GM19397 (cell line): ENCODE measurements around the gene PTPRM.

Source experiments
- ATAC-seq: cut with Tn5 transposase; IDR thresholded peaks from one replicate; pipeline ENCODE4 v1.9.1; 2021; ENCODE audit warnings: mild to moderate bottlenecking, moderate library complexity; ENCODE audit not compliant: unreplicated experiment

Gene PTPRM

DNA sequence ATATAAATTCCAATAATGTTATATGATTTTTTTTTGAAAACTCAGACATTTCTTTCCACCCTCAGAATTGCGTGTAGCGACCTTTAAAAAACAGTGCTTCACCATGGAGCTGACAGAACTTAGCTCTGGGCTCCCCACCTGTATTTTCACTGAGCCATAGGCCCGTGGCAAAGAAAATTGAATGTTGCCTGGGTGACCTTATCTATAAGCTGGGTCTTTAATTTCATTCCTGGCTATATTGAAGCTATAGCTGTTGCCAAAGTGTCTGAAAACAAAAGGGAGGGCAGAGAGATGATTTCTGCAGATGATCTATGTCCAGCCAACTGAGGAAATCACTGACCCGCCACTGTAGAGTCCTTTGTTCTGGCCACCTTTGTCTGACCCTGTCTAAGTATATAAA lies 411.7 kb downstream of the PTPRM start:
- no peak for ATAC-seq

GRCh38 chr18:7979714-7980113 lies 412.6 kb downstream of the PTPRM start:
- ATAC-seq: no peak

DNA sequence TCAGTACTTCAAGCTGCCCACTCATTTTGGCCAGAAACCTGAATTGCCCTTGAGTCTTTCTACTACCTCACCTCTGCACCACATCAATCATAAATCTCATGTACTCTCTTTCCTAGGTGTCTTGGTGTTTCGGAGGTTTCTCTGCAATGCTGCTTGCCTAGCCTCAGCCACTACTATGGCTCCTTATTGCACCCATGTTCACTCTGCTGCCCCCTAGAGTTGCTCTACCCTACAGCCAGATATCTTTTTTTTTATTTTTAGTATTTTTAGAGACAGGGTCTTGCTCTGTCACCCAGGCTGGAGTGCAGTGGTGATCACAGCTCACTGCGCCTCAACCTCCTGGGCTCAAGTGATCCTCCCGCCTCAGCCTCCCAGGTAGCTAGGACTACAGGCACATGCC lies 413.0 kb downstream of the PTPRM start:
- no peak for ATAC-seq

- no peak for ATAC-seq
Observed at GRCh38 chr18:7980656-7981055, 413.5 kb downstream of the PTPRM start.

DNA sequence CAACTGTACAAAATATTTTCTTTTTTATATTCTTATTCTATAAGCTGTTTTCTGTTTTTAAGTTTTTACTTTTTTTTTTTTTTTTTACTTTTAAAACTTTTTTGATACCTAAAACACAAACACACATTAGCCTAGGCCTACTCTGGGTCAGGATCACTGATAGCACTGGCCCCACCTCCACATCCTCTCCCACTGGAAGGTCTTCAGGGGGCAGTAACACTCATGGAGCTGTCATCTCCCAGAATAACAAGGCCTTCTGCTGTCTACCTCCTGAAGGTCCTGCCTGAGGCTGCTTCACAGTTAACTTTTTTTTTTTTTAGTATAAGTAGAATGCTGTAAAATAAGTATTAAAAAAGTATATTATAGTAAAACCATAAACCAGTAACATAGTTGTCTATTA lies 415.1 kb downstream of the PTPRM start:
- no peak for ATAC-seq

- no peak for ATAC-seq
Observed at GRCh38 chr18:7987284-7987976, 420.3 kb downstream of the PTPRM start.

DNA sequence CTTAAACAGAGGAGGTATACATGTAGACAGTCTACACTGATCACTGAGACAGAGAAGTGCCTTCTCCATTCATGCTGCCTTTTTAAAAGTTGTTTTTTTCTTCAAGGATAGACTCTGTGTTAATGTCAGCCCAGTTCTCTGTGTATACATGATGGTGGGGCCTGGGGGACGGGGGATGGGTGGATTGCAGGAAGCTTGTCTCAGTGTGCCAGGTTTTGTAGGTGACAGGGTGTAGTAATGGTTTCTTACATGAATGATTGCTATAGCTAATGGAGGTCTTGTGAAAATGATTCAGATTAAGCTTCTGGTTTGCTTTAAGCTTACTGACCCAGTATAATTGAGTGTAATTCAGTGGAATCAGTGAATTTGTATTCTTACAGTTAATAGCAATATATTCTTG lies 423.6 kb downstream of the PTPRM start:
- ATAC-seq: no peak

GRCh38 chr18:8001711-8002301 lies 434.7 kb downstream of the PTPRM start:
- no peak for ATAC-seq

DNA sequence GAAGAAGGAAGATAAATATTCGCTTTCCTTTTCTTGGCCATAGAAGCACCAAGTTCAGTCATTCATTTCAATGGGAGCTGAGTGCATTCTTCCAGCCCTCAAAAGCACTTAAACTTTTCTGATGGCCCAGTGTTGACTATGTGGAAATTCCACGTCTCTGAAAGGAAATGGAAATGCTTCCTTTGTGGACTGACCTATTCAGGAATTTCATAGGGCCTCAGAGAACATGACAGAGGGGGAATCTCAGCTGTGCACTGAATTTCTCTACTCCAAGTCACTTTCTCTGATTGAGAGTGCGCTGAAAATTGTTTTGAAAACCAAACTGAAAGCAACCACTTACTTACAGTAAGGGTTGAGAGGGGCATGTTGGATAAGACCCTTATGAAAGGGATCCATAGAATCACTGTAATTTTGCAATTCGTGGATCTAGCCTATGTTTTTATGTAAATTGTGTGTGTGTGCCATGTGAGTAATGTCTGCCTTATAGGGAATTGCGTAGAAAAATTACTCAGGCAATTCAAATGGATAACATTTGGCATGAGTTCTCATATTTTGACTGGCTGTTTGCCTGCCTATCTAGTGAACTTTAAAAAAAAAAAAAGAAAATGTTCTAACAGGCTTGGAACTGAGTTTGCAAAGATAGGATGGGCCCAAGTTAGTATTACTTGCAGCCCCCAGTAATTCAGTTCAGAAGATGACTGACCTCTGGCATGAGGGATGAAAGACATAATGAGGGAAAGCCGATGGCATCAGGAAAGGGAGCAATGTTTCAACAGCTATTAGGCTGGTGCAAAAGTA lies 437.0 kb downstream of the PTPRM start:
- no peak for ATAC-seq

DNA sequence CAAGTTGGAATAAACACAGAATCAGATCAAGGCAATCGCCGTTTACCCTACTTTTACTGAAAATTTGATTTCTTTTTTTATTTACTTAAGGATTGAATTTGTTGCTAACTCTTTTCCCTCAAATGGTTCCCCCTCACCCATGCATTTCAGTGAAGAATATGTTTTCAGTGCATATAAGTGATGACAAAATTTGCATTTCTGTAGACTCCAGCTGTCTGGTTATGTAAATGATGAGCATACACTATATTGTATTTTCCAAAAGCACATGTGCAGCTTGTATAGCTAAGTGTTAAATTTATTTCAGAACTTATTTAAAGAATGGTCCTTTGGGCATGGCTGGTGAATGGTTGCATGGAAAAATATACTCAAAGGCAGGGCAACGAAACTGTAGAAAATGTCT lies 437.7 kb downstream of the PTPRM start:
- no peak for ATAC-seq

- ATAC-seq: no peak
Observed at GRCh38 chr18:8005870-8006569, 438.9 kb downstream of the PTPRM start.

GRCh38 chr18:8006979-8007378 lies 439.9 kb downstream of the PTPRM start:
- no peak for ATAC-seq

DNA sequence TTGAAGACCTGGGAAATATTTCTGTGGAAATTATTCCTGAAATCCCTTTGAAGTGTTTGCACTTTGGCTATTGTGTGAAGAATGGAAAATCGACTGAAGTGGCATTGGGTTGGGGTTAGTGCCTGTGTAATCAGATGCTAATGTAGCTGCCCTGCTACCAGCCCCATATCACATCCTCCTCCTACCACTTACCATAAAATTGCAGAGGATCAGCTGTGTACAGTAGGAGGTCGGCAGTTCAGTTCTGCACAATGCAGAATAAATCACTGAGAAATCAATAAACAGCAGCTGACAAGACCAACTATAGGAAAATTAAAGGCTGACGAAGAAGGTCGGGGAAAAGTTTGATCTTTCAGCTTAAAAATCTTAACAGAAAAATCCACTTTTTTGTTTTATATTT lies 440.9 kb downstream of the PTPRM start:
- no peak for ATAC-seq

GRCh38 chr18:8011361-8011760 lies 444.2 kb downstream of the PTPRM start:
- no peak for ATAC-seq

GRCh38 chr18:8011906-8012305 lies 444.8 kb downstream of the PTPRM start:
- no peak for ATAC-seq

GRCh38 chr18:8018701-8019331 lies 451.7 kb downstream of the PTPRM start:
- no peak for ATAC-seq

- ATAC-seq: no peak
Observed at GRCh38 chr18:8019600-8019999, 452.5 kb downstream of the PTPRM start.

DNA sequence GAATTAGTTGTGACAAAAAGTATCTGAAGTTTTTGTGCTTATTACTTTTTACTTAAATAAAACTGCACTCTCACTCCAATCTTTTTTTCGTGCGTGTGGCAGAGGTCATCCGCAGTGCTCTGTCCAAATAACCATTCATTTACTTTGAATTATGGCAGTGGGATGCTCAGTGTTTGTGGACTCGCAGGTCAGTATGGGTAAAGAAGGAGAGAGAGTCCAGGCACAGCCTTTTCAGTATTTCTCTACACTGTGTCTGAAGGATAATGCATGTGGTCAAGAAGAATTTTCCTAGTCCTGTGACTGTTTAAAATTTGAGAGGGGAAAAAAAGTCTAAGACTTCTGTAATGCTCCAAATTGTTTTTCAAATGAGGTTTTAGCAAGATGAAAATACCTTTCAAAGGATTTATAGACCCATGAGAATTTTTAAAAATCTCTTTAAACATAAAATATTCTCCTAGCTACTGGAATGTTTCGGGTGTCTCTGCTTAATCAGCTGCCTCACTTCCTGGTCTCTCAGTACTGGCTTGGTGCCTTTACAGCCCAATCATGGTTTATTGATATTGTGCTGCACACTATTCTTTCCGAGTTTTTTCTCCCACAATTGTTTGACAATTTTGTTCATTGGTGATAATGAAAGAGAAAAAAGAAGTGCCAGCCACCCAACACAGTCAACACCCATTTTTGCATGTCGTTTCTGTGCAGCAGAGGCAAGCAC lies 453.2 kb downstream of the PTPRM start:
- no peak for ATAC-seq

DNA sequence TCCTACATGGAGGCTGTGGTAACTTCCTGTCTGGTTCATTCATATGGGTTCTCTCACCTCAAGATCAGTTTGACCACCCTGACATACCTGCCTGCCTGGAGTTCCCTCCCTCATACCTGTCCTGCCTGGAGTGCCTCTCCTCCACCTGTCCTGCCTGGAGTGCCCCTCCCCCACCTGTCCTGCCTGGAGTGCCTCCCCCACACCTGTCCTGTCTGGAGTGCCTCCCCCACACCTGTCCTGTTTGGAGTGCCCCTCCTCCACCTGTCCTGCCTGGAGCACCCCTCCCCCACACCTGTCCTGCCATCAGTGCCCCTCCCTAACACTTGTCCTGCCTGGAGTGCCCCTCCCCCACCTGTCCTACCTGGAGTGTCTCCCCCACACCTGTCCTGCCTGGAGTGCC lies 461.9 kb downstream of the PTPRM start:
- no peak for ATAC-seq

- no peak for ATAC-seq
Observed at GRCh38 chr18:8029731-8030130, 462.6 kb downstream of the PTPRM start.
